ENCODE results near the gene ASPA.

DNA sequence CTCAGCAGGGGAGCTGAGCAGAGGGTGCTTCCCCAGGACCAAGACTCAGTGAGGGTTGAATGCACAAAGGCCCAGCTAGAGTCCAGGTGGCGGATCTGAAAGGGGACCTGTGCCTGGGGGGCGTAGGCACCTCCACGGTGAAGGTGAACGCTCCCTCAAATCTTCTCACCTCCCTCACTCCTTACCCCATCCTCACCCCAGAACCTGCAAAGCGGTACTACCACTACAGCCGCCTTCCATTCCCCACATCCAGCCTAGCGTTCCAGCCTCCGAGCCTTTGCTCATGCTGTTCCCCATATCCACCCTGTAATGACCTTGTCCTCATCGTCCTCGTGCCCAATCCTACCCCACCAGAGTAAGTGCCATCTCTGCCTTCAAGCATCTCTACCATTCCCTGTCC is 51.2 kb downstream of the ASPA start:
- TF ChIP-seq, protein P1, sequence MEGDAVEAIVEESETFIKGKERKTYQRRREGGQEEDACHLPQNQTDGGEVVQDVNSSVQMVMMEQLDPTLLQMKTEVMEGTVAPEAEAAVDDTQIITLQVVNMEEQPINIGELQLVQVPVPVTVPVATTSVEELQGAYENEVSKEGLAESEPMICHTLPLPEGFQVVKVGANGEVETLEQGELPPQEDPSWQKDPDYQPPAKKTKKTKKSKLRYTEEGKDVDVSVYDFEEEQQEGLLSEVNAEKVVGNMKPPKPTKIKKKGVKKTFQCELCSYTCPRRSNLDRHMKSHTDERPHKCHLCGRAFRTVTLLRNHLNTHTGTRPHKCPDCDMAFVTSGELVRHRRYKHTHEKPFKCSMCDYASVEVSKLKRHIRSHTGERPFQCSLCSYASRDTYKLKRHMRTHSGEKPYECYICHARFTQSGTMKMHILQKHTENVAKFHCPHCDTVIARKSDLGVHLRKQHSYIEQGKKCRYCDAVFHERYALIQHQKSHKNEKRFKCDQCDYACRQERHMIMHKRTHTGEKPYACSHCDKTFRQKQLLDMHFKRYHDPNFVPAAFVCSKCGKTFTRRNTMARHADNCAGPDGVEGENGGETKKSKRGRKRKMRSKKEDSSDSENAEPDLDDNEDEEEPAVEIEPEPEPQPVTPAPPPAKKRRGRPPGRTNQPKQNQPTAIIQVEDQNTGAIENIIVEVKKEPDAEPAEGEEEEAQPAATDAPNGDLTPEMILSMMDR (optimal IDR thresholded peaks at IDR 0.05 in 1 of 3, IDR thresholded peaks at IDR 0.05 in 1 of 3, conservative IDR thresholded peaks at IDR 0.05 in 1 of 3; ENCODE audit: extremely low read depth in 1 of 3, insufficient read depth in 2 of 3, low read length in 3 of 3) = no peak
- TF ChIP-seq EZH2 (IDR thresholded peaks at IDR 0.05; ENCODE audit: low read length) = no peak
